ENCODE measurements around the gene COL2A1. TPM values are rescaled to one million over a fixed set of nuclear protein-coding genes. Genes with fewer than 3 reads are reported as not detected.

Gene COL2A1
- total and polyA plus RNA-seq, 9 of the 15 experiments (the other 6 are each of a cell fraction or from before 2014, with no cell fraction given) = 0.46 TPM; not detected in 8

DNA sequence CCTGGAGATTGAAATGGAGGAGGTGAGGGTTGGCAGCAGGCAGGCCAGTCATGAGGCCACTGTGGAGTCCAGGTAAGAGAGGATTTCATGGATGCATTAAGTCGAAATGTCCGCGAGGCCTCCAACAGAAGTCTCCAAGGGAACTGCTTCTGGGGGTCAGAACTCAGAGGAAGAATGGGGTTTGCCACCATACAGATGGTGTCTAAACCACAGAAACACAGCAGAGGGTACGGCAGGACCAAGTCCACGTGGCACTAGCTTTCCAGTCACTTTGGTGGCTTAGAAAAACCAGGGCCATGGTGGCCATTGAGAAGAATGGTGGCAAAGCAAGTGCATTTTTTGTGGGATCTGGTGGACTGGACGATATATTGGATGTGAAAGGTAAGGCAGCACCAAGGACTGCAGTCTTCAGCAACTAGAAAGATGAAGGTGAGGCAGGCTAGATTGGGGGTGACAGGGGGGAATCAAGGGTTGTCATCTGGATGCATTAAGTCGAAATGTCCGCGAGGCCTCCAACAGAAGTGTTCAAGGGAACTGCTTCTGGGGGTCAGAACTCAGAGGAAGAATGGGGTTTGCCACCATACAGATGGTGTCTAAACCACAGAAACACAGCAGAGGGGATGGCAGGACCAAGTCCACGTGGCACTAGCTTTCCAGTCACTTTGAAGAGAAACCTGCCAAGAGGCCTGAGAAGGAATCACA is 63.4 kb downstream of the COL2A1 start:
- BruUV-seq (replicated peaks) = no TSS peak
- CTCF ChIA-PET (ENCODE audit: low intra/inter-chr PET ratio) = no interaction called here
- no peak for ATAC-seq
- peaks cover 0 to 20% of the 10 kb centered on the region in 2 experiments; a peak in 2 of 5 replicates for H3K4me1 ChIP-seq (replicated peaks in 1 of 2; ENCODE audit: control insufficient read depth in 2 of 2, insufficient read depth in 2 of 2, low read length in 2 of 2)
- FAIRE-seq = no peak
- no peak overlapping the region for H3K4me3 ChIP-seq
- DNase-seq (ENCODE audit: extremely low read depth in 1 of 4, low spot score in 3 of 4) = no peak
- WGBS (ENCODE audit: insufficient coverage, low coverage, missing lambda C conversion rate) = 4% methylated on average over 10 of the region's 10 CpGs
- H3K9ac ChIP-seq (ENCODE audit: insufficient read depth in 1 of 2, low read depth in 2 of 2, low read length in 2 of 2) = no peak overlapping the region
- no peaks in the 10 kb centered on the region for H3K79me2 ChIP-seq (ENCODE audit: control insufficient read depth, insufficient read depth, low read length)
- H2AFZ ChIP-seq (ENCODE audit: low read depth, low read length) = no peak overlapping the region
- H3K4me2 ChIP-seq (ENCODE audit: insufficient read depth, low read length) = no peak overlapping the region
- POLR2A ChIA-PET = interaction anchor here (0.6 to 1.4 kb wide), 3 partner anchors 9 to 275 kb away, joined by 3 to 6 read pairs (median 5); no protein-coding TSS in a partner anchor
- H3K9me3 ChIP-seq (replicated peaks; ENCODE audit: control insufficient read depth, insufficient read depth, low read depth, low read length) = no peaks in the 10 kb centered on the region
- intact Hi-C loops (cut with micrococcal nuclease) (no loop called here), in situ Hi-C loops (cut with MboI) (no loop called here)
- TF ChIP-seq HCFC1 (IDR thresholded peaks at IDR 0.05; ENCODE audit: low read depth, low read length) (no peak), RNF2 (IDR thresholded peaks at IDR 0.05) (no peak), ZNF668 (CRISPR knock-in tag; IDR thresholded peaks at IDR 0.05) (no peak), STAT5B (CRISPR knock-in tag; IDR thresholded peaks at IDR 0.05) (no peak), ZNF707 (CRISPR knock-in tag; conservative IDR thresholded peaks at IDR 0.05) (no peak), GATAD2A (IDR thresholded peaks at IDR 0.05) (no peak), CCAR2 (IDR thresholded peaks at IDR 0.05; ENCODE audit: low read depth, low read length) (no peak), MAZ (CRISPR knock-in tag; conservative IDR thresholded peaks at IDR 0.05 in 1 of 2, IDR thresholded peaks at IDR 0.05 in 1 of 2) (no peak), NFE2 (IDR thresholded peaks at IDR 0.05; ENCODE audit: low read depth) (no peak), SPI1 (IDR thresholded peaks at IDR 0.05; ENCODE audit: borderline replicate concordance, low read depth, low read length) (no peak), HNRNPUL1 (IDR thresholded peaks at IDR 0.05; ENCODE audit: low read length) (no peak)
- TF ChIP-seq, protein P1, sequence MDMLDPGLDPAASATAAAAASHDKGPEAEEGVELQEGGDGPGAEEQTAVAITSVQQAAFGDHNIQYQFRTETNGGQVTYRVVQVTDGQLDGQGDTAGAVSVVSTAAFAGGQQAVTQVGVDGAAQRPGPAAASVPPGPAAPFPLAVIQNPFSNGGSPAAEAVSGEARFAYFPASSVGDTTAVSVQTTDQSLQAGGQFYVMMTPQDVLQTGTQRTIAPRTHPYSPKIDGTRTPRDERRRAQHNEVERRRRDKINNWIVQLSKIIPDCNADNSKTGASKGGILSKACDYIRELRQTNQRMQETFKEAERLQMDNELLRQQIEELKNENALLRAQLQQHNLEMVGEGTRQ (CRISPR knock-in tag; IDR thresholded peaks at IDR 0.05) = no peak
- H3K9me1 ChIP-seq (ENCODE audit: control insufficient read depth, insufficient read depth, low read length) = no peaks in the 10 kb centered on the region
- H4K20me1 ChIP-seq (replicated peaks; ENCODE audit: control insufficient read depth, insufficient read depth, low read length) = no peaks in the 10 kb centered on the region
- H3K27ac ChIP-seq (ENCODE audit: extremely low read depth, low read depth, low read length) = no peak overlapping the region
- no peaks in the 10 kb centered on the region for H3K36me3 ChIP-seq (ENCODE audit: control insufficient read depth, insufficient read depth, low read length)
- peaks cover 31 to 58% of the 10 kb centered on the region in 2 experiments; a peak in 4 of 5 replicates for H3K27me3 ChIP-seq (ENCODE audit: control insufficient read depth in 2 of 2, insufficient read depth in 2 of 2, low read length in 2 of 2)
